Measurements from ENCODE around the gene RRP9.

The RRP9 gene

GRCh38 chr3:51977446-51978142, 35.9 kb upstream of the RRP9 start:
- no peak for DNase-seq (ENCODE audit: low spot score)
- H3K27ac ChIP-seq: no peak overlapping the region
- no peak overlapping the region for H3K4me3 ChIP-seq
- TF ChIP-seq CTCF (IDR thresholded peaks at IDR 0.05): no peak

- TF ChIP-seq CTCF (IDR thresholded peaks at IDR 0.05): no peak
- H3K4me3 ChIP-seq: peak overlapping the region; percentile 93
- peak; percentile 84 for DNase-seq (ENCODE audit: low spot score)
- peak overlapping the region in 1 of 2 donors; percentile 93 for H3K27ac ChIP-seq
These were observed 34.3 kb upstream of the RRP9 start for GRCh38 chr3:51975852-51976549.

GRCh38 chr3:51974963-51975851, 33.5 kb upstream of the RRP9 start, which contains the start of gene ABHD14A:
ABHD14A (plus strand) TSS chr3:51975064; CDS start chr3:51975136, 72 bp downstream.
- TF ChIP-seq CTCF (IDR thresholded peaks at IDR 0.05): no peak
- H3K4me3 ChIP-seq: peak within 1 kb of the TSS; percentile 93
- H3K27ac ChIP-seq: peak within 1 kb of the TSS; percentile 86 to 93
- DNase-seq (ENCODE audit: low spot score): peak; percentile 80

GRCh38 chr3:51974277-51974962, 32.7 kb upstream of the RRP9 start:
- DNase-seq (ENCODE audit: low spot score): peak; percentile 80
- peak overlapping the region; percentile 93 for H3K4me3 ChIP-seq
- peak overlapping the region; percentile 86 to 93 for H3K27ac ChIP-seq
- peak; percentile 34 for TF ChIP-seq CTCF (IDR thresholded peaks at IDR 0.05)

GRCh38 chr3:51971350-51971749, 29.6 kb upstream of the RRP9 start:
- no peak for TF ChIP-seq CTCF (IDR thresholded peaks at IDR 0.05)
- Histone ChIP-seq H3K27ac (no peak overlapping the region), H3K4me3 (no peak overlapping the region)
- DNase-seq (ENCODE audit: low spot score): no peak

- no peak overlapping the region for H3K27ac ChIP-seq
- DNase-seq (ENCODE audit: low spot score): no peak
- TF ChIP-seq CTCF (IDR thresholded peaks at IDR 0.05): no peak
- no peak overlapping the region for H3K4me3 ChIP-seq
These were observed 29.0 kb upstream of the RRP9 start for GRCh38 chr3:51970606-51971300.

Measured in coronary artery (tissue), 2 donors.